ENCODE data around the gene SLC6A2.

GRCh38 chr16:55709801-55710200, 54.0 kb downstream of the SLC6A2 start:
- no peak for TF ChIP-seq CTCF (IDR thresholded peaks at IDR 0.05; ENCODE audit: borderline replicate concordance, extremely low read depth, low read length, poor library complexity, severe bottlenecking)
- no peak for TF ChIP-seq EZH2 (IDR thresholded peaks at IDR 0.05; ENCODE audit: borderline replicate concordance, low read depth, low read length, severe bottlenecking)

Data from DND-41 (cell line).